Mucosa of rectum (tissue), 2 donors: ENCODE data around the gene FAM9C.

ENCODE experiments used
- H3K27ac ChIP-seq, 2 donors: one replicate each; pipeline ENCODE4 v1.7.0; 2013; ENCODE audit warnings: inconsistent platforms in 2 of 2, low read depth in 2 of 2, low read length in 2 of 2
- H3K27me3 ChIP-seq, 2 donors: one replicate each; pipeline ENCODE4 v1.7.0; 2013; ENCODE audit warnings: low read length in 2 of 2; ENCODE audit not compliant: control insufficient read depth in 2 of 2, insufficient read depth in 2 of 2
- H3K36me3 ChIP-seq, 2 donors: one replicate each; pipeline ENCODE4 v1.7.0; 2013; ENCODE audit warnings: low read length in 2 of 2; ENCODE audit not compliant: control insufficient read depth in 2 of 2, insufficient read depth in 2 of 2
- H3K4me1 ChIP-seq, 2 donors: one replicate each; pipeline ENCODE4 v1.7.0; 2013; ENCODE audit warnings: low read length in 2 of 2, mild to moderate bottlenecking in 1 of 2; ENCODE audit not compliant: control insufficient read depth in 2 of 2, insufficient read depth in 2 of 2
- H3K4me3 ChIP-seq, 2 donors: one replicate each; pipeline ENCODE4 v1.7.0; 2013; ENCODE audit warnings: low read length in 2 of 2
- H3K9ac ChIP-seq, 2 donors: one replicate each; pipeline ENCODE4 v1.7.0; 2013; ENCODE audit warnings: low read length in 2 of 2, low read depth in 1 of 2, mild to moderate bottlenecking in 1 of 2
- H3K9me3 ChIP-seq, 2 donors: one replicate each; pipeline ENCODE4 v1.7.0; 2013; ENCODE audit warnings: low read length in 2 of 2; ENCODE audit not compliant: control insufficient read depth in 2 of 2
- donor health status: healthy.
- donor health status: Normal muscosa, but diverticular disease.

The FAM9C gene

DNA sequence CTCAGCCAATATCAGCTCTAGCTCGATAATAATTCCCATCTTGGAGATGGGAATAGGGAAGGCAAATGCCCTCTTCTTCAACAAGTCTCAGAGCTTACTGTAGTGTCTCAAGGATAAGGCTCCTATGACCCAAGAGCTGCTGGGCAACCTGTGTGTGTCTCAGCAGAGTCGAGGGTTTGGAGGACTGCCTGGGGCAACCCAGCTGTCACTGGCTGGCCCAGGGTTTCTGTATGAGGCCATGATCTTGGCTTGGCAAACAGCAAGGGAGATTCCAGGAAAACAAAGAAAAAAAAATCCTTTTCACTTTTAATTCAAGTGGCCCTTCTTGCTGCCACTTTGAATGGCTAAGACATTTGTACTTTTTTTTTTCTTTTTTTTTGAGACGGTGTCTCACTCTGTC, 35.1 kb downstream of the FAM9C start:
- Histone ChIP-seq H3K36me3 (no peaks in the 10 kb centered on the region), H3K9me3 (no peaks in the 10 kb centered on the region), H3K4me1 (peaks cover 22 to 26% of the 10 kb centered on the region in 2 donors), H3K9ac (no peak overlapping the region), H3K27me3 (no peaks in the 10 kb centered on the region), H3K27ac (no peak overlapping the region), H3K4me3 (no peak overlapping the region)

DNA sequence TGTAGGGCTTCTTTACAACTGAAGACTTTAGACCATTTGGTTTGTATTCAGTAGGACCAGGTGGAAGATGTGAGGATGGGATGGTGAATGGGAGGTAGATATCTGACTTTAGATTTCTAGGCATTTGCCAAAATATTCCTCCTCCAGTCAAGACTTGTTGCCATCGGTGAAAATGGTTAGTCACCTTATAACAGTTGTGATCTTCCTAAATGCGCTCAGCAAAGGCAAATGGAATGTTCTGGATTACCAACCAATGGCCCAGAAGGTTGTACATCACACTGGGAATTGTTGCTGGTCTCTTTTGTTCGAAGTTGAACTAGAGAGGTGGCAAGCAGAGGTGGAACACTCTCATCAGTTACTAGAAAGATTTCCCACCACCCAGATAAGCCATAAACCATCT, 35.6 kb downstream of the FAM9C start:
- peak overlapping the region in 1 of 2 donors; percentile 39 for H3K27ac ChIP-seq
- no peaks in the 10 kb centered on the region for H3K9me3 ChIP-seq
- no peaks in the 10 kb centered on the region for H3K36me3 ChIP-seq
- no peak overlapping the region for H3K9ac ChIP-seq
- H3K4me3 ChIP-seq = no peak overlapping the region
- H3K4me1 ChIP-seq = peaks cover 18 to 22% of the 10 kb centered on the region in 2 donors
- H3K27me3 ChIP-seq = no peaks in the 10 kb centered on the region

DNA sequence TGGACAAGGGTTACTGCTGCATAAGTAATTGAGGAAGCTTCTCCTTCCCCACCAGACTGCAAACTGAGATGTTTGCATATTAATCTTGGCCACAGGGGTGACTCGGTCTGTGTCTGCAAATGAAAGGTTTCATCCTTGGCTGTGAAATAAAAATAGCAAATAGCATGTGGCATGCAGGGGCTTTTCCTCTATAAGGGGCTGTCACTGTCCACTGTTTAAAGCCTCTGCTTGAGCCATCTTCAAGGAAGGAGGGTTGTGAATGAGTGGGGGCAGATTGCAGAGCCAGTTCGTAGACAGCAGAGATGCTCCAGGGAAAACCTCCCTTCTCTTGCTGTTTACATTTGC, 36.3 kb downstream of the FAM9C start:
- Histone ChIP-seq H3K27ac (peak overlapping the region; percentile 31 to 39), H3K4me1 (peaks cover 13 to 16% of the 10 kb centered on the region in 2 donors), H3K4me3 (no peak overlapping the region), H3K27me3 (no peaks in the 10 kb centered on the region), H3K36me3 (no peaks in the 10 kb centered on the region), H3K9me3 (no peaks in the 10 kb centered on the region), H3K9ac (no peak overlapping the region)

DNA sequence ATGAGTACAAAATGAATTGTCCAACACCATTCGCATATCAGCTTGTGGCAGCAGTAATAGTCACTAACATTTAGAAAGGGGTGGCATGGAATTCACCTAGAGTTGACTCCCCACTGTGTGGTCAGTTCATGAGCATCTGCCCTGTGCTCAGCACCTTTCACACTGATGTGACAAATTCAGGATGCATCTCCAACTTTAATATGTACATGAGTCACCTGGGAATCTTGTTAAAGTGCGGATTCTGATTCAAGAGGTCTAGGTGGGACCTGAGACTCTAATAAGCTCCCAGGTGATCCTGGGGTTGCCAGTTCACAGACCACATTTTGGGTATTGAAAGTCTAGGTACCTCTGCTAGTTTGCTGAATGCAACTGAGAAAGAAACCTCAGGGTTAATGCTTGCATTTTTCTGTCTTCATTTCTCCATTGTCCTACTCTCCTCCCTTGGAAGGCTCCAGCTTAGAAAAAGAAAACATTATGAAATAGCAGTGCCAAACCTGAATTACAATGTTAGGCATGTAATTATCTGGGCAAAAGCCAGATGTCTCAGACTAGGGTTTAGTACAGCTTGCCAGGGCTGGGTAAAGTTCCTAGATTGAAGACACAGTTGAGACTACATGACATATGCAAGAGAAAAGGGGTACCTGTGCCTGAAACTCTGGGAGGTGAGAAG, 36.8 kb downstream of the FAM9C start:
- H3K27ac ChIP-seq = peak overlapping the region; percentile 31 to 39
- no peaks in the 10 kb centered on the region for H3K9me3 ChIP-seq
- no peaks in the 10 kb centered on the region for H3K27me3 ChIP-seq
- H3K36me3 ChIP-seq = no peaks in the 10 kb centered on the region
- H3K9ac ChIP-seq = no peak overlapping the region
- H3K4me3 ChIP-seq = no peak overlapping the region
- H3K4me1 ChIP-seq = peaks cover 12 to 15% of the 10 kb centered on the region in 2 donors

DNA sequence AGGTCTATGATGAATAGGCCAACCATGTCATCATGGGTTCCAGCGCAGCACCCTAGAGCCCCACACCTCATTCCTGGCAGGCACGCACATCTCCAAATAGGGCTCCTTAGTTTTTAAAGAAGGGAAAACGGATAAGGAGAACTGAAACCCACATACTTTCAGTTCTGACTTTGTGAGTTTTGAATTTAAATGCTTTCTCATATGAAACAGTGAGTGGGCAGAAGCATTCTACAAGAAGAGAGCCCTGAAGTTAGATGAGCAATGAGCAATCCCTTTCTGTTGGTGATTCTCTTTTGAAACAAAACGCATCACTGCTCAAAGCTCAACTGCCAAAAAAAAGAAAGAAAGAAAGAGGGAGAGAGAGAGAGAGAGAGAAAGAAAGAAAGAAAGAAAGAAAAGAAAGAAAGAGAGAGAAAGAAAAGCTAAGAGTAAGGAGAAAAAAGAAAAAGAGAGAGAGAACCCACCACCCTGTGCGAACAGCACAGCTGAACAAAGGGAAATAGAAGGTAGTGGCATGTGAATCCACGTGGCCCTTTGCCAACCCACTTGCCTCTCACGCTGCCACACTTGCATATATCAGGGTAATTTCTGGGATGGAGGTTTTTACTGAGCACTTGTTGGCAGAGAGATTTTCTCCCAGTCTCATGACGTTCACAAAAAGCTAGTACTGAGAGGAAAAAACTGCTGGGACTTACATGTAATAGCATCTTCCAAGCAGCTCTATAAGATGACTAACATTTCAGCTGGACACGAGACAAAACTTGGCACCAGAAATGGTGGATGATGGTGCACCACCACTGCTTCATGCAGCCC, 38.6 kb downstream of the FAM9C start:
- H3K4me3 ChIP-seq = no peak overlapping the region
- H3K4me1 ChIP-seq = peaks cover 19 to 27% of the 10 kb centered on the region in 2 donors
- no peaks in the 10 kb centered on the region for H3K36me3 ChIP-seq
- H3K27ac ChIP-seq = peak overlapping the region; percentile 0 to 48
- no peaks in the 10 kb centered on the region for H3K27me3 ChIP-seq
- H3K9me3 ChIP-seq = no peaks in the 10 kb centered on the region
- no peak overlapping the region for H3K9ac ChIP-seq

DNA sequence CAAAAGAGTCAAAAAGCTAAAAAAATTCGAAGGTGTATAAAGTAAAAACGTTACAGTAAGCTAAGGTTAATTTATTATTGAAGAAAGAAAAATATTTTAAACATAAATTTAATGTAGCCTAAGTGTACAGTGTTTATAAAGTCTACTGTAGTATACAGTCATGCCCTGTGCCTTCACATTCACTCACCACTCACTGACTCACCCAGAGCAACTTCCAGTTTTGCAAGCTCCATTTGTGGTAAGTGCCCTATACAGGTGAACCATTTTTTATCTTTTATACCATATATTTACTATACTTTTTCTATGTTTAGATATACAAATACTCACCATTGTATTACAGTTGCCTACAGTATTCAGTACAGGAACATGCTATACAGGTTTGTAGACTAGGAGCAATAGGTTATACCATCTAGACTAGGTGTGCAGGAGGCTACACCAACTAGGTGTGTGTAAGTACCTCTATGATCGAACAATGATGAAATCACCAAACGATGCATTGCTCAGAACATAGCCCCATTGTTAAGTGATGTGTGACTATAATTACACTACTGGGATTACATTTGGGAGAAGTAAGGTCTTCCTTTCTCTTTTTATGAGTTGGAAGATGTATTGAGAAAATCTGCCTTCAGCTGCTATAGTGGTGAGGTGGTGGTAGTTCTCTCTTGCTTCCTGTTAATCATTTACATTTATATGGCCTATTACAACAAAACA, 42.3 kb downstream of the FAM9C start:
- H3K27ac ChIP-seq = peak overlapping the region; percentile 60 to 80
- H3K9ac ChIP-seq = no peak overlapping the region
- H3K4me1 ChIP-seq = peaks cover 20 to 42% of the 10 kb centered on the region in 2 donors
- no peaks in the 10 kb centered on the region for H3K27me3 ChIP-seq
- H3K9me3 ChIP-seq = no peaks in the 10 kb centered on the region
- no peak overlapping the region for H3K4me3 ChIP-seq
- H3K36me3 ChIP-seq = no peaks in the 10 kb centered on the region

DNA sequence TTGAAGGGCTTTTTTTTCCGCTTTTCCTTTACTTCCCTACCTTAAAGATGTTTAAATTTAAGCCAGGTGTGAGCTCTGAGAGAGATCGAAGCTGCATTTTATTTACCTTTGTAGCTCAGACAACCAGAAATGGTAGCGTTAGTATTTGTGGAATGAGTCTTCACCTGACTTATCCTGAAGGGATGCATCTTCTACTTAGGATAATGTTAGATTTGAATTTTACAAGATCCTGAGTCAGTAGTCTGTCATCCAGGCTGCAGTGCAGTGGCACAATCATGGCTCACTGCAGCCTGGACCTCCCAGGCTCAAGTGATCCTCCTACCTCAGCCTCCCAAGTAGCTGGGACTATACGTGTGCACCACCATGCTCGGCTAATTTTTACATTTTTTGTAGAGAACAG, 43.3 kb downstream of the FAM9C start:
- Histone ChIP-seq H3K4me1 (peaks cover 16 to 41% of the 10 kb centered on the region in 2 donors), H3K27ac (peak overlapping the region; percentile 60 to 80), H3K9me3 (no peaks in the 10 kb centered on the region), H3K36me3 (no peaks in the 10 kb centered on the region), H3K9ac (peak overlapping the region in 1 of 2 donors; percentile 2), H3K4me3 (no peak overlapping the region), H3K27me3 (no peaks in the 10 kb centered on the region)

DNA sequence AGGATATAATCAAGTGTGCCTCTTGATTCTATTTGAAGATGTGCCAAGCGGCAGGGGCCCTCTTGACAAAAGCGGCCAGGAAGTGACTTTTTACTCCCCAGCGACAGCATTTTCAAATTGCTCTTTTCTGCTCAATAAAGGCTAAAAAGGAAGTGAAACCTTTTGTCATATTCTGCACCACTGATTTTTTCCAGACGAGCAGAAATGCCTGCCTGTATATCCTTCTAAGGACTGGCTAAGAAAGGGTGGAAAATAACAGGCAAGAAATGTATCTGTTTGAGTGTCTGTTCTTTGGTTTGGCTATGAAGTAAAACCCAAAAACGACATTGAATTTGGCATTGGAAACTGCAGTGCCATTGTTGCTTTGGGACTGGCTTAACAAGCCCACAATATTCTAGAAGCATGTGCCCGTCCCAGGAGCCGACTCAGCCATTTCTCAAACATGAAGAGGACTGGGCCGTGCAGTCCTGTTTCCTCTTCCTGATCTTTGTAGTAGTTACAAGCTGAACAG, 44.1 kb downstream of the FAM9C start:
- peak overlapping the region; percentile 59 to 60 for H3K27ac ChIP-seq
- no peak overlapping the region for H3K4me3 ChIP-seq

DNA sequence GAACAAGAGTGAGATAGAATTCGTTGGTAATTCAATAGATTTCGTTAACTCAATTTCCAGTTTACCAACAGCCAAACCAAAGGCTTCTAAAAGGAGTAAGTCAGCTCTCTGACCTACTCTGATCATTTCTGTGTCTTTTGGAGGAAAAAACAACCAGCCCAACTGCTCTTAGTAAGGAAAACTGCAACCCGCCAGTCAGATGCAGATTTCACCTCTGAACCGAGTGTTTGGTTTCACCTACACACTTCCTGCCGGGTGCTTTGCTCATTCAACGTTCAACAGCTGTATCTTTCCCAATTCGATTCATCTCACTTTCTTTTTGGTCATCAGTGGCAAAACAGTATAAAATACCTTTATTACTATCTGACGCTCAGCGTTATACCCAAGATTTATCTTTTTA, 45.0 kb downstream of the FAM9C start:
- H3K36me3 ChIP-seq = no peaks in the 10 kb centered on the region
- peak overlapping the region in 1 of 2 donors; percentile 43 for H3K4me3 ChIP-seq
- no peaks in the 10 kb centered on the region for H3K9me3 ChIP-seq
- peaks cover 16 to 39% of the 10 kb centered on the region in 2 donors for H3K4me1 ChIP-seq
- H3K27ac ChIP-seq = peak overlapping the region in 1 of 2 donors; percentile 60
- H3K9ac ChIP-seq = peak overlapping the region in 1 of 2 donors; percentile 27
- H3K27me3 ChIP-seq = no peaks in the 10 kb centered on the region

More for the DNA sequence above, 44.1 kb downstream of the FAM9C start:
- Histone ChIP-seq H3K27me3 (no peaks in the 10 kb centered on the region), H3K36me3 (no peaks in the 10 kb centered on the region), H3K4me1 (peaks cover 16 to 41% of the 10 kb centered on the region in 2 donors), H3K9me3 (no peaks in the 10 kb centered on the region), H3K9ac (no peak overlapping the region)
